GM13976 (cell line): Measurements from ENCODE around the gene TAS1R1.

Experiments used
- DNase-seq: peaks from one replicate; pipeline ENCODE4 v3.0.0; 2012; ENCODE audit warnings: low spot score
- CTCF ChIP-seq: IDR thresholded peaks from 2 replicates; pipeline ENCODE4 v1.5.1; 2012; ENCODE audit warnings: borderline replicate concordance, mild to moderate bottlenecking; ENCODE audit not compliant: insufficient read depth; ENCODE audit errors: extremely low read depth, missing control alignments, control extremely low read depth
- in situ Hi-C: fragments of 300-500 bp; cut with MboI; formaldehyde crosslinking; loops from one replicate; pipeline ENCODE4 v1.12.0; 2022; ENCODE audit warnings: low sequenced_read_pairs, mixed read lengths, inconsistent platforms; ENCODE audit not compliant: unreplicated experiment

TAS1R1 gene

GRCh38 chr1:6622396-6623152 is 67.5 kb downstream of the TAS1R1 start:
- in situ Hi-C loops: no loop called here
- DNase-seq: no peak
- TF ChIP-seq CTCF: no peak

- in situ Hi-C loops: no loop called here
- no peak for DNase-seq
- TF ChIP-seq CTCF: no peak
Observed at GRCh38 chr1:6623269-6623965, 68.3 kb downstream of the TAS1R1 start.

GRCh38 chr1:6624710-6625583 is 69.8 kb downstream of the TAS1R1 start, which contains the start of gene THAP3:
Gene THAP3, plus strand, starts transcription at chr1:6624868. Its CDS starts 351 bp downstream, at chr1:6625219.
- peak; percentile 95 for DNase-seq
- TF ChIP-seq CTCF: peak; percentile 22
- in situ Hi-C loops: no loop called here

- in situ Hi-C loops: no loop called here
- no peak for TF ChIP-seq CTCF
- DNase-seq: no peak
Observed at GRCh38 chr1:6625584-6626149, 70.6 kb downstream of the TAS1R1 start.

GRCh38 chr1:6627031-6627430 is 71.9 kb downstream of the TAS1R1 start:
- no peak for TF ChIP-seq CTCF
- no peak for DNase-seq

GRCh38 chr1:6627841-6628545 is 72.9 kb downstream of the TAS1R1 start:
- no peak for DNase-seq
- in situ Hi-C loops: no loop called here
- TF ChIP-seq CTCF: no peak

More at GRCh38 chr1:6627031-6627430, 71.9 kb downstream of the TAS1R1 start:
- in situ Hi-C loops: no loop called here
